IPS DF 19.7 (cell line): ENCODE data around the gene TP53.

Experiments
- DNase-seq: peaks from one replicate; pipeline ENCODE4 v3.0.0-alpha.2; 2013; ENCODE audit warnings: low read depth, low spot score

TP53 gene

GRCh38 chr17:7687072-7687907, at the start of gene TP53:
Gene TP53 (minus strand): TSS chr17:7687490. CDS start chr17:7676594, 10,896 bp downstream.
- DNase-seq, result peak; percentile 91

GRCh38 chr17:7732981-7733539, 45.8 kb upstream of the TP53 start:
- DNase-seq, result no peak

GRCh38 chr17:7729816-7730215, 42.5 kb upstream of the TP53 start:
- no peak for DNase-seq

- no peak for DNase-seq
These were observed 40.6 kb upstream of the TP53 start for GRCh38 chr17:7727886-7728285.

GRCh38 chr17:7721612-7722011, 34.3 kb upstream of the TP53 start:
- DNase-seq, result no peak

GRCh38 chr17:7720125-7720524, 32.8 kb upstream of the TP53 start:
- no peak for DNase-seq

- DNase-seq, result no peak
These were observed 32.4 kb upstream of the TP53 start for GRCh38 chr17:7719661-7720060.

- no peak for DNase-seq
These were observed 30.6 kb upstream of the TP53 start for GRCh38 chr17:7717756-7718350.

- DNase-seq, result peak; percentile 91
These were observed 29.8 kb upstream of the TP53 start, which contains the start of gene DNAH2 for GRCh38 chr17:7716901-7717755. Gene DNAH2 (plus strand): TSS chr17:7717744. CDS start chr17:7719735, 1,991 bp downstream.

GRCh38 chr17:7715936-7716886, 28.9 kb upstream of the TP53 start:
- no peak for DNase-seq

- no peak for DNase-seq
These were observed 27.7 kb upstream of the TP53 start for GRCh38 chr17:7714721-7715594.

GRCh38 chr17:7713782-7714181, 26.5 kb upstream of the TP53 start:
- DNase-seq, result no peak

GRCh38 chr17:7712111-7712771, 25.0 kb upstream of the TP53 start:
- DNase-seq, result no peak

GRCh38 chr17:7711051-7711755, 23.9 kb upstream of the TP53 start:
- DNase-seq, result no peak

- no peak for DNase-seq
These were observed 23.0 kb upstream of the TP53 start for GRCh38 chr17:7710301-7710700.

GRCh38 chr17:7709031-7709430, 21.7 kb upstream of the TP53 start:
- no peak for DNase-seq

GRCh38 chr17:7707858-7708750, 20.8 kb upstream of the TP53 start:
- no peak for DNase-seq
